Stimulated activated CD8-positive, alpha-beta memory T cell treated with anti-CD3 and anti-CD28 coated beads, Interleukin-12 subunit alpha, Interleukin-12 subunit beta, amount 100 ng/mL, for 1 hour (primary cell): ENCODE results near the gene SKA2.
A peak's percentile ranks its signal among the peaks of the same experiment; 100 is the strongest.
"Not testable (repeated sequence)": the region's sequence is repeated elsewhere in the genome, so short reads cannot be mapped to it uniquely, and the experiment has no call there.

Experiments
- DNase-seq: peaks from one replicate; pipeline ENCODE4 v3.0.0-alpha.2; 2020; ENCODE audit warnings: low read depth

SKA2 gene

GRCh38 chr17:59151591-59151990 lies 3.4 kb downstream of the SKA2 start:
- DNase-seq, result no peak

DNA sequence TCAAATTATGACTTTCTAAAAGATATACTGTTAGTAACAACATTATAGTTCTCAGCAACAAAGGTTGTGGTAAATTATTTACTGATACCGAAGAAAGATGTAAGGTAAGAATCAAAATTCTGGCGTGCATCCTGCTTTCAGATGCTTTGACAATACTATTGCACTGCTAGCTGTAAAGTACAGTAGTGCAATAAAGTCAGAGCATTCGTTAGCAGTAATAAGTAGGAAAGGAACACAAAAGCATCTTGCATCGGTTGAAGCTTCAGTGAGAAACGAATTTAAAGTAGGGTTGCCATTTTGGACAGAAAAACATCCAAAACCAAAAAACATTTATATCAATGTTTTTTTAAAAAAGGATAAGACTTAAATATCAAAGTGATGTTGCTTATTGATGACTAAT lies 4.0 kb downstream of the SKA2 start:
- no peak for DNase-seq

DNA sequence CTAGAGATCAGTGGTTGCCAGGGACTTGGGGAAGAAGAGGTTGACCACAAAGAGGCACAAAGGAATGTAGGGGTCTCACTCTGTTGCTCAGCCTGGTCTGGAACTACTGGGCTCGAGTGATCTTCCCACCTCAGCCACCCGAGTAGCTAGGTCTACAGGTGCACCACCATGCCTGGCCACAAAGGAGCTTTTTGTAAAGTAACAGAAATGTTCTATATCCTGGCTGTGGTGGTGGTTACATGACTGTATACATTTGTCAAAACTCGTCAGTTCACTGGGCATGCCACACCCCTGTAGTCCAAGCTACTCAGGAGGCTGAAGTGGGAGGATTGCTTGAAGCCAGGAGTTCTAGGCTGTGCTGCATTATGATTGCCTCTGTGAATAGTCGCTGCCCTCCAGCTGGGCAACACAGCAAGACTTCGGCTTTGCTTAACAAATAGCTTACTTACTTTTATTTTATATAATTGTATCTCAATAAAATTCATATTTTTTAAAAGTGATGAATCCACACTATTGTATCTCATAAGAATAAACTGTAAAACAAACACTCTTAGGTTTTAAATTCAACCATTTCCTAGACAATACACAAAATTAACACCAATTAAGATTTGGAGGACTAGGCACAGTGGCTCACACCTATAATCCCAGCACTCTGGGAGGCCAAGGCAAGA lies 5.0 kb downstream of the SKA2 start:
- DNase-seq, result no peak

DNA sequence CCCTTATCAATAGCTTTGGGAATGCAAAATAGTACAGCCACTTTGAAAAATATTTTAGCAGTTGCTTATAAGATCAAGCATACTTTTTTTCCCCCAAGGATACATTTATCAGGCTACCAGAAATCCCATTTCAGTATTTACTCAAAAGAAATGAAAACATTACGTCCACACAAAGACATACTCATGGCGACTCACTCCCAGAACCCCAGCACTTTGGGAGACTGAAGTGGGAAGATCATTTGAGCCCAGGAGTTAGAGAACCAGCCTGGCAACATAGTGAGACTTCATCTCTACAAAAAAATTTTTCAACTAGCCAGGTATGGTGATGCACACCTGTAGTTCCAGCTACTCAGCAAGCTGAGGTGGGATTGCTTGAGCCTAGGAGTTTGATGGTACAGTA lies 5.9 kb downstream of the SKA2 start:
- no peak for DNase-seq

- no peak for DNase-seq
These were observed 9.4 kb downstream of the SKA2 start for GRCh38 chr17:59145571-59146096.

GRCh38 chr17:59141860-59142259 lies 13.1 kb downstream of the SKA2 start:
- no peak for DNase-seq

DNA sequence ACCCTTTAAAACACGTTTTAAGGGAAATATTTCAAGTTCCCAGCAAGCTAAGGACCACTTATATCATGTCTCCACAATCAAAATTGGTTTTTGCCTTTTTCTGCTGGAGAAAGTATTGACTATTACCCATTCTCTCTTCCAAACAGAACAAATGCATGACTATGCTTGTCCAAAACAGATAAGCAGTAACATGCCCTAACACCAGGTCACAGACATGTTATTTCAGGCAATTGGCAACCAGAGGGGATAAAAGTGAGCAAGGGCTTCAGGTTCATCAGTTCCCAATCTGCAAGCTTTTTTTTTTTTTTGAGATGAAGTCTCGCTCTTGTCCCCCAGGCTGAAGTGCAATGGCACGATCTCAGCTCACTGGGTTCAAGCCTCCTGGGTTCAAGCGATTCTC lies 15.0 kb downstream of the SKA2 start:
- no peak for DNase-seq

GRCh38 chr17:59138339-59138738 lies 16.6 kb downstream of the SKA2 start:
- not testable (repeated sequence) for DNase-seq

- DNase-seq, result no peak
These were observed 23.9 kb downstream of the SKA2 start for GRCh38 chr17:59131131-59131530.

GRCh38 chr17:59129814-59130213 lies 25.2 kb downstream of the SKA2 start:
- no peak for DNase-seq

DNA sequence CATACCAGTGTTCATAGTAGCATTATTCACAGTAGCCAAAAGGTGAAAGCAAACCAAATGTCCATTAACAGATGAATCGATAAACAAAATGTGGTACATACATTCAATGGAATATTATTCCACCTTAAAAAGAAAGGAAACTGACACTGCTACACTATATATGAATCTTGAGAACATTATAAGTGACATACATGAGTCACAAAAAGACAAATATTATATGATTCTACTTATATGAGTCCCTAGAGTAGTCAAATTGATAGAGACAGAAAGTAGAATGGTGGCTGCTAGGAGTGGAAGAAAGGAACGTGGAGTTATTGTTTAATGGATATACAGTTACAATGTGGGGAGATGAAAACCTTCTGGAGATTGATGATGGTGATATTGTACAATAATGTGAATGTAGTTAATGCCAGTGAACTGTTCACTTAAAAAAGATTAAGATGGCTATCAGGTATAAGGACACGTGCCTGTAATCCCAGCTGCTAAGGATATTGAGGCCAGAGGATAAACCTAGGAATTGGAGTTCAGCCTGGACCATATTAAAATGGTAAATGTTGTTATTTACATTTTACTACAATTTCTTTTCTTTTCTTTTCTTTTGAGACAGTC lies 28.1 kb downstream of the SKA2 start:
- no peak for DNase-seq

DNA sequence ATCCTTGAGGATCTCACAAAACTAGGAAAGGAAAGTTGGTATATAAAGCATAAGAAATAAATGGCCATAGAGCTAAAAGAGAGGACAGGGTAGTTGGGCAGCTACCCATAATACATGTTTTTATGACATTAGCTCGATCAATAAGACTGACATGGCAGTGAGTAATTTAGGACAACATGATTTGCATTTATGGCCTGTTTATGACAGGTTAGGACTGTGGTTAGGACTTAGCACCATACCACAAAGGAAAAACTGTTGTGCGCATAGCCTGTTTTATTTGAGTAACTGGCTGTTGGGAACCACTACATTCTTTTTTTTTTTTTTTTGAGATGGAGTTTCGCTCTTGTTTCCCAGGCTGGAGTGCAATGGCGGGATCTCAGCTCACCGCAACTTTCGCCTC lies 30.3 kb downstream of the SKA2 start:
- no peak for DNase-seq

- DNase-seq, result no peak
These were observed 33.0 kb downstream of the SKA2 start for GRCh38 chr17:59121901-59122480.

DNA sequence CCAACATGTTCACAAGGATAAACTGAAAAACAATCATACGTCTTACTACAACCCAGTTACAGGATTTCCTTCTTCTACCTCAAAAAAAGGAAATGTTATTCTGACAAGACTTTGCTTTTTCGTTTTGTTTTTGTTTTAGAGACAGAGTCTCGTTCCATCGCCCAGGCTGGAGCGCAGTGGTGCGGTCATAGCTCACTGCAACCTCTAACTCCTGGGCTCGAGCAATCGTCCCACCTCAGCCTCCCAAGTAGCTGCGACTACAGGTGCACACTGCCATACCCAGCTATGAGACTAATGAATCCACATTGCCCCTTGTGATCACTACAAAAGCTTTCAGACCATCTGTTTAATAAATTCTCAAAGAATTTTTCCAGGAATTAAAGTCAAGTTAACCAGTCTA lies 39.5 kb downstream of the SKA2 start:
- DNase-seq, result no peak

GRCh38 chr17:59111539-59111938 lies 43.4 kb downstream of the SKA2 start:
- no peak for DNase-seq

GRCh38 chr17:59110973-59111372 lies 44.0 kb downstream of the SKA2 start:
- no peak for DNase-seq

DNA sequence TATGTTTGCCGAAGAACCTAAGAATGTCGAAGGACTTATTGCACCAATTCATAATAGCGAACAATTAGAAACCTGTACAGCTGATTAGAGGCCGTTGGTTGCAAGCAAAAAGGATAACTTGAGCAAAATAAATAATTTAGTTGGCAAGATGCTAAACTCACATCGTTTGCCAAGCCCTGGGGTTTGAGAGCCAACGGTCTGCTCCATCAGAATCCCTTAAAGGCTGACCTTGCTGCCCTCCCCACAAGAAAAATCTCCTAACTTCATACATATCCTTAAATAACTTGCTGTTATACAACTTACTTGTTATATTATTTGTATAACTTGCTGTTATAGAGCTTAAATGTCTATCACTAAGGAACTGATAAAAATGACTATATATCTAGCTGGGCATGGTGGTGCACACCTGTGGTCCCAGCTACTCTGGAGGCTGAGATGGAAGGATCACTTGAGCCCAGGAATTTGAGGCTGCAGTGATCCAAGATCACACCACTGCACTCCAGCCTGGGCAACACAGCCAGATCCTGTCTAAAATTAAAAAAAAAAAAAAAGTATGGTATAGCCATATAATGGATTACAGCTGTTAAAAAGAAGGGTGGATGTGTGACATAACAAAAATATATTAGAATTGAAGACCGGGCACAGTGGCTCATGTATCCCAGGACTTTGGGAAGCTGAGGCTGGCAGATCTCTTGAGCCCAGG lies 46.4 kb downstream of the SKA2 start:
- DNase-seq, result no peak

DNA sequence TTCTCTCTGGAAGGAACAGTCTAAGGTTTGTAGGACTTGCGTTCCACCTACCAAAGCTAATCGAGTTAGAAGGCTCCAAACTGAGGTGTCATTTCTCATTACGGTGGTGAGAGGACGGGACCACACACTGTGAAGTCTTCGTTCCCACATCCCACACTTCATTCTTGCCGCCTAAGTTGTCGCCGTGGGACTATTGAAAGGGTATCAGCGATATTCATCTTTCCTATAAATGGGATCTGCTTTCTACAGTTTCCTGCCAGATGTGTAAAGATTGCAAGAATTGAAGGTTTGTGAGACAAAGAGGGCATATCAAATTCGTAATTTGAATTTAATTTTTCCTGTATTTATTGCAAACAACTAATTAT lies 47.7 kb downstream of the SKA2 start:
- DNase-seq, result no peak

DNA sequence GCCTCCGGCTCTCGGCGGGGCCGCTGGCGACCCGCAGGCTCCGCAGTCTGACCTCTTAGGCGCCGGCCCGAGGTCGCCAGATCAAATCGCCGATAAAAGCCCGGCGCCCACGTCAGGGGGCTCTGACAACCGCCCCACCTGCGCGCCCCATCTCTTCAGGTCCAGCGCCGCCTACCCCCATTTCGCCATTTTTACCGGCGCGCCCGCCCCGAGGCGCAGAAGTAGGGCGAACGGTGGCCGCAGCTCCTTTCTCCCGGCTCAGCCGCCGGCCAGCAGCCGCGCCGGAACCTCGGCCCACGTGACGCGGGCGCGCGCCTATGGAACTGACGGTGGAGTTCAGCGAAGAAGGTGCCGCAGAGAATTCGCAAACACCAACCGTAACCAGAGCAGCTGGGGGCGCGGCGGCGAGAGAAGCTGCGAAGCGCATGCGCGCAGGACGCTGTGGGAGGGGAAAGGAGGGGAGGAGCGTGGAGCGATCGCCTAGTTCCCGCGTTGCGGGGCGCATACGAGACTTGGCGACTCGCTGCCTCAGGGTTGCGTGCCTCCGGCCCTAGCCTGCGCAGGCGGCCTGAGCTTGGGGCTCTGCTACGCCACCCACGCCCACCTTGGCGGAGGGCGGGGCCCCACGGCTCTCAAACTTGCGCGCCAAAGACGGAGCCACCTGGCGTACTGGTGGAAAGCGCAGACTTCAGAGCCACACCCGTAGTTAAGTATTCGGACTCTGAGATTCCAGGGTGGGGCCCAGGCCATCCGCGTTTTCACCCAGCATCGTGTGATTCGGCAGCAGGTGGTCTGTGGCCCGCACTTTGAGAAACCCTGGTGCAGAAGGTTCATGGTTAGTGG lies 48.3 kb downstream of the SKA2 start, which contains the start of gene TRIM37:
TSS of gene TRIM37 (minus strand) at position 418 of the 843 bp plus-strand sequence. CDS start 419 bp downstream, outside the sequence.
- peak; percentile 98 for DNase-seq

DNA sequence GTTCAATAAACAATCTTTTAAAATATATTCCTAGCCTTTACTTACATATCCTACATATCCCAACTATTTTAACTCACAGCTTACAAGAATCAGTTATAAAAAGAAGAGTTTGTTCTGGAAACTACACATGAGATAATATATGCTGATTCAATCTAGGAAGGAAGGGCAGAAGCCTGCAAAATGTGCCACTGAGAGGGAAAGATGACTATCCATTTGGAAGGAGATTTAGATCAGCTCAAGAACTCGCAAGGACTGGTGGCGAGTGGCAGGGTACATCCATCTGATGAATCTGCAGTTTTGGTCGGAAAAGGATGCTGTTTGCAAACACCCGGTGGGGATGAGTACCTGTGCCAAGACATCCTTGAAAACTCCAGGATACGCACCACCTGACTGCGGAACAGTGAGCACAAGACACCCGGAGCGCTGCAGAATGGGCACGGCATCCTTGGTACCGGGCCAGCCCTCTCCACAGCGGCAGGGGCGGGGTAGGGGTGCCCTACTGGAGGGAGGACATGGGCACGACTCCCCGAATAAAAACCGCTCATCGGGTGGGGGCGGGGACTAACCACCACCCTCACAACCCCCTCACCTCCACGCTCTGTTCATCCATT lies 49.0 kb downstream of the SKA2 start:
- DNase-seq, result peak; percentile 53

DNA sequence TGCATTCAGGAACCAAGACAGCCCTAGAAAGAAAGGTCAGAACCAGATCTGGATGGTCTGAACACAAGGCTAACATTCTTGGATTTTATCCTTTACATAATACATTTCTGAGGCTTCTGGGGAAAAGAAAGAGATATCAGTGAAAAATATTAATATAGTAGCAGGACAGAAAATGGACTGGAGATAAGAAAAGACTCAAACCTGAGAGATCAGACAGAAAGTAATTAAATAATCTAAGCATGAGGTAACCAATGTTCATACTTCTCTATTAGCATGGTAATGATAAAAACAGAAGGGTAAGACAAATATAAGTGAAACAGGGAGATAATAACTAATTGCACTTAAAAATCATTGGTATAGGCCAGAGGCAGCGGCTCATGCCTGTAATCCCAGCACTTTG lies 53.8 kb downstream of the SKA2 start:
- no peak for DNase-seq
